Right kidney (tissue), 1 donor: ENCODE measurements around the gene TLX1.
A peak's percentile ranks its signal among the peaks of the same experiment; 100 is the strongest.
"Not testable (repeated sequence)": the region's sequence is repeated elsewhere in the genome, so short reads cannot be mapped to it uniquely, and the experiment has no call there.

Experiments
- DNase-seq: peaks from one replicate; pipeline ENCODE4 v3.0.0-alpha.2; 2016

Gene TLX1

GRCh38 chr10:101152316-101152715 lies 21.2 kb downstream of the TLX1 start:
- no peak for DNase-seq

GRCh38 chr10:101154506-101154905 lies 23.4 kb downstream of the TLX1 start:
- not testable (repeated sequence) for DNase-seq

- no peak for DNase-seq
Measured at GRCh38 chr10:101155896-101156295, 24.8 kb downstream of the TLX1 start.

GRCh38 chr10:101157756-101158458 lies 26.8 kb downstream of the TLX1 start:
- no peak for DNase-seq

- no peak for DNase-seq
Measured at GRCh38 chr10:101158459-101159058, 27.5 kb downstream of the TLX1 start.

GRCh38 chr10:101161494-101162299 lies 30.6 kb downstream of the TLX1 start:
- DNase-seq: peak; percentile 51

GRCh38 chr10:101162677-101163076 lies 31.6 kb downstream of the TLX1 start:
- no peak for DNase-seq

- no peak for DNase-seq
Measured at GRCh38 chr10:101164020-101164419, 32.9 kb downstream of the TLX1 start.

GRCh38 chr10:101165736-101166135 lies 34.6 kb downstream of the TLX1 start:
- no peak for DNase-seq

GRCh38 chr10:101166430-101166829 lies 35.3 kb downstream of the TLX1 start:
- DNase-seq: no peak

GRCh38 chr10:101172741-101173140 lies 41.6 kb downstream of the TLX1 start:
- no peak for DNase-seq

GRCh38 chr10:101174319-101174718 lies 43.2 kb downstream of the TLX1 start:
- no peak for DNase-seq

- DNase-seq: no peak
Measured at GRCh38 chr10:101176577-101176976, 45.5 kb downstream of the TLX1 start.

GRCh38 chr10:101182936-101183335 lies 51.8 kb downstream of the TLX1 start:
- no peak for DNase-seq

GRCh38 chr10:101183458-101184183 lies 52.5 kb downstream of the TLX1 start:
- no peak for DNase-seq
